NT2/D1 (cell line): ENCODE measurements around the gene DGCR8.

Source experiments
- SUZ12 ChIP-seq: IDR thresholded peaks from 2 replicates; pipeline ENCODE4 v1.6.1; 2011; ENCODE audit not compliant: insufficient read length, insufficient read depth; ENCODE audit errors: extremely low read depth
- YY1 ChIP-seq: IDR thresholded peaks from 2 replicates; pipeline ENCODE4 v1.6.1; 2011; ENCODE audit not compliant: insufficient read length, insufficient read depth
- ZNF274 ChIP-seq: IDR thresholded peaks from 2 replicates; pipeline ENCODE4 v1.6.1; 2011; ENCODE audit warnings: mild to moderate bottlenecking, low read depth, low read length

DNA sequence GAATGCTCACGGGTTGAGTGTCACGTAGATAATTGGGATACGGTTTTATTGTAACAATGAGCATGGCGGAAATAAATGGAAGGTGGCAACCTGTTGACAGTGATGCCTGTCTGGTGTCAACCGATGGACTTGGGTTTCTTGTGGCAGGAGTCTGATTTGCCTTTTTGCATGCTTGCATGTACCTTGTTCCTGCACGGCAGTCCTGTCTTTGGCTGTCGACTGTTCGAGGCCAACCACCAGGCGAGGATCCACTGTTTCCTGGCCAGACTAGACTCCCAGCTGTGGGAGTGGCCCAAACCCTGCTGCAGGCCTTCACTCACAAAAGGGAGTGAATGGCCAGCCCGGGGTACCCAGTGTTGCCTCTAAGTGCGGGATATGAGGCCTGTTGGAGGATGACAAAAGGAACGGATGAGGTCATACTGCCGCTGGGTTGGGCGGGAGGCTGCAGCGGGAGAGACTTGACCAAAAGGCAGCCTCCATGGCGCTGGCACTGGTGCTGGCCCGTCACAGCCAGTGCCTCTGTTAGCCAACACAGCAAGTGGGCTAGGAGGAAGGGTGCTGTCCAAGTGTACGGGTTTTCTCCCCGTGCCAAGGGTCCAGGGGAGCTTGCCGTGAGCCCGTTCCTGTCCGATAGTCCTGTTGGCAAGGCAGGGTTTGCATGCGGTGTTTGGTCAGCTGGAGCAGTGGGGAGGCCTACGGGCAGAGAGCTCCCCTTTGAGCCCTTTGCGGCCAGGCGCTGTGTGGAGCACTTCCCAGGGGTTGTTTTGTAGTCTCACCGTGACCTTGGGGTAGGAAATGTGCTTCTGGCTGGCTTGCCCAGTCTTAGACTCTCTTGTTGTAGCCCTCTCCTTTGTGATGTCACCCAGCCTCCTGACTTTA lies 974 bp downstream of the DGCR8 start:
- no peak for TF ChIP-seq YY1
- TF ChIP-seq ZNF274: no peak
- no peak for TF ChIP-seq SUZ12
